ENCODE data around the gene NAT8L.

NAT8L gene

GRCh38 chr4:2096073-2096609 is 37.0 kb downstream of the NAT8L start:
- DNase-seq: no peak

DNA sequence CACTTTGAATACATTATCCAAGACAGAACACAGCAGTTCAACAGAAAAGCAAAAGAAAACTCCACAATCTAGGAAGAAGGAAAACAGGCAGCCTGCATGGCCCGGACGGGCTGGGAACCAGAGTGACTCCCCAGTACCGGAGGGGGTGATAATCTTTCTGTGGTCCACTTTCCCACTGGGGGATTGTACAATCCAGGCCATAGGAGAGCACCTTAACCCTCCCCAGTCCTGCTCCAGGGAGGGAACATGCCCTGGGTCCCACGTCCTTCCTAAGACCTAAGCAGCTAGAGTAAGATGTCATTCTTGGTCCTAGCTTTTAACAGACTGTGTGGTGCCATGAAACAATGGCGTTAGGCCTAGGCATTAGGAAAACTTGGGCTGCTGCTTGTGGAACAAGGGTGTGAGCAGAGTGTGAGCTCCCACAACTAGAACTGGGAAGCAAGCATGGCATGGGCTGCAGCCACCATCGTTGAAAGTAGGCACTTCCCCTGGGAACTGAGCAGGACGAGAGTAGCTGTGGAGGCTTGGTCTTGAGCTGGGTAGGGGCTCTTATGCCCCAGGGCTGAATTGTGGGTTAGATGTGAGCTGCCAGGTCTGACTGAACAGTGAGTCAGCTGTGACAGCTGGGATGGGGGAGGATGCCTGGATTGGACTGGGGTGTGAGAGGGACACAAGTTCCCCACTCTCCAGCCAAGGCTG is 42.4 kb downstream of the NAT8L start:
- DNase-seq: no peak

DNA sequence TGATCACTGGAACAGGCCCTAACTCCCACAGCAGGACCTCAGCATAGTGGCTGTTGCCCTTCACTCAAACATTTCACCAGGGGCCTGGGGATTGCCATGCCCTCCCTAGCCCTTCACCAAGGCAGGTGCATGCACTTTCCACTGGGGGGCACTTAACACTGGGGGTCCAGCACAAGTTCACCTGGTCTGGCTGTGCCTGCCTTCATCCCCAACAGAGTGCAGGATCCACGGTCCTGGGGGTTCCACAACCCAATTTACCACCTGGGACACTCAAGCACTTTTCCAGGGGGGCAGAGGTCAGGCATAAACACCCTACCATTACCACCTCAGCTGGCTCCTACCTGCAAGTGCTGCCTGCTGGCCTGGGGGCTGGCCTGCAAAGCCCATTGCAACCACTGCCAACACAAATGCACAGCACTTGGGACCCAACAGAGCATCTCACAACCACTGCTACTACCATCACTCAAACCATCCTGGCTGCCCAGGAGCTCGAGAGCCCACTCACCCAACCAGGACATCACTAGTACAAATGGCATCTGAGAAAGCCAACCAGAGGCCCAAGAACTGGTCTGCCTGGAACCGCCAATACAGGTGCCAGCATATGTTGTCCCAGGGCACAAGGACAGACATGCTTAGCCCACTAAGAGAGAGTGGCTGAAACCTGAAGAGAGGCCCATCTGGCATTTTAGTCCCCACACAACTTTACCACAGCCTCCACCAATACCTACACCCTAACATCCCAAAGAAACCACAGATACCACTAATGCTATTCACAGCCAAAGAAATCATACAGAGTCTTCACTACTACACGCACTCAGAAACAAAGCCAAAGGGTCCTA is 43.1 kb downstream of the NAT8L start:
- no peak for DNase-seq

GRCh38 chr4:2103127-2103842 is 44.2 kb downstream of the NAT8L start:
- DNase-seq: no peak

GRCh38 chr4:2103843-2104547 is 44.9 kb downstream of the NAT8L start:
- no peak for DNase-seq

- no peak for DNase-seq
Observed at GRCh38 chr4:2104556-2105345, 45.6 kb downstream of the NAT8L start.

DNA sequence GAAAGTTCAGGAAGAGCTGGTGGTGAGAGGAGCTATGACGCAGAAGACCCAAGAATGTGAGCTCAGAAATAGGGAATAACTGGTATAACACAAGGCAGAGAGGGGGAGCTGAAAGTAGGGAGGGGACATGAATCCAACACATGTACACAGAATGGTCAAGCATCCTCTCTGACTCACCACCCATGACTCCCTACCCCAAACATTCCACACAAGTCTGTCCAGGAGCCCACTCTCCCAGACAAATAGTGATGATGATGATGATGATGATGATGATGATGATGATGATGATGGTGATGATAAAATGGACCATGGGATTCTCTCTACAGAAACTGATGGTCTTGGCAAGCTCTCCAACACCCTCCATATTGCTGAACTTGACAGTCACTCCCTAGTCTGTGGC is 46.4 kb downstream of the NAT8L start:
- DNase-seq: no peak

- DNase-seq: no peak
Observed at GRCh38 chr4:2116687-2117400, 57.7 kb downstream of the NAT8L start.
